Measurements from ENCODE around the gene UBXN2A. TPM values are rescaled to one million over a fixed set of nuclear protein-coding genes. Genes with fewer than 3 reads are reported as not detected.

The UBXN2A gene
- total RNA-seq, 4 donors from 2014 or later: 13.9 to 17.9 (median 15.0) TPM

DNA sequence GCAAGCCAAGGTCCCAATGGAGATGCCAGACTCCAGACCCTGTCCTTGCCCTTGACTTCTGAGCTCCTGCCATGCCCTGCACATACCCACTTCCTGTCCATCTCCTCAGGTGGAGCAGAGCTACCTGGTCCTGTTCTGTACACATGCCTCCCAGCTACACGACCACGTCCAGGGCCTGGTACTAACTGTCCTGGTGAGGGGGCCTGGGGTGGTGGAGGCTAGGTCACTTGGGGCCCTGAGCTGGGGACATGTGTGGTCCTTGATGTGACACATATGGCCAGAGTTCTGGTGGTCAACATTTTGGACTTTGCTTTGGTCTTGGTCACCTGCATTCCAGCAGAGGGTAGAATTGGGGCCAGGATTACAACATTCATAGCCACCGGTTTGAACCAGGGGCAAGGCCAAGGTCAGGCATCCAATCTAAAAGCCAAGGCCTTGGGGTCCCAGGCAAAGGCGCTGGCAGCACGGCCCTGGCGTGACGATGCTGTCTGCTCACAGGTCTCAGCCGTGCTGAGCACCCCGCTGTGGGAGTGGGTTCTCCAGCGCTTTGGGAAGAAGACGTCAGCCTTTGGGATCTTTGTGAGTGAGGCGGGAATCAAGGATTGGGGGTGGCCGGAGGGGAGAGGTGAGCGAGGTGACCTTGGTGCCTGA, 82.2 kb downstream of the UBXN2A start:
- TF ChIP-seq, protein P1, sequence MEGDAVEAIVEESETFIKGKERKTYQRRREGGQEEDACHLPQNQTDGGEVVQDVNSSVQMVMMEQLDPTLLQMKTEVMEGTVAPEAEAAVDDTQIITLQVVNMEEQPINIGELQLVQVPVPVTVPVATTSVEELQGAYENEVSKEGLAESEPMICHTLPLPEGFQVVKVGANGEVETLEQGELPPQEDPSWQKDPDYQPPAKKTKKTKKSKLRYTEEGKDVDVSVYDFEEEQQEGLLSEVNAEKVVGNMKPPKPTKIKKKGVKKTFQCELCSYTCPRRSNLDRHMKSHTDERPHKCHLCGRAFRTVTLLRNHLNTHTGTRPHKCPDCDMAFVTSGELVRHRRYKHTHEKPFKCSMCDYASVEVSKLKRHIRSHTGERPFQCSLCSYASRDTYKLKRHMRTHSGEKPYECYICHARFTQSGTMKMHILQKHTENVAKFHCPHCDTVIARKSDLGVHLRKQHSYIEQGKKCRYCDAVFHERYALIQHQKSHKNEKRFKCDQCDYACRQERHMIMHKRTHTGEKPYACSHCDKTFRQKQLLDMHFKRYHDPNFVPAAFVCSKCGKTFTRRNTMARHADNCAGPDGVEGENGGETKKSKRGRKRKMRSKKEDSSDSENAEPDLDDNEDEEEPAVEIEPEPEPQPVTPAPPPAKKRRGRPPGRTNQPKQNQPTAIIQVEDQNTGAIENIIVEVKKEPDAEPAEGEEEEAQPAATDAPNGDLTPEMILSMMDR (IDR thresholded peaks at IDR 0.05; ENCODE audit: low read depth): no peak

DNA sequence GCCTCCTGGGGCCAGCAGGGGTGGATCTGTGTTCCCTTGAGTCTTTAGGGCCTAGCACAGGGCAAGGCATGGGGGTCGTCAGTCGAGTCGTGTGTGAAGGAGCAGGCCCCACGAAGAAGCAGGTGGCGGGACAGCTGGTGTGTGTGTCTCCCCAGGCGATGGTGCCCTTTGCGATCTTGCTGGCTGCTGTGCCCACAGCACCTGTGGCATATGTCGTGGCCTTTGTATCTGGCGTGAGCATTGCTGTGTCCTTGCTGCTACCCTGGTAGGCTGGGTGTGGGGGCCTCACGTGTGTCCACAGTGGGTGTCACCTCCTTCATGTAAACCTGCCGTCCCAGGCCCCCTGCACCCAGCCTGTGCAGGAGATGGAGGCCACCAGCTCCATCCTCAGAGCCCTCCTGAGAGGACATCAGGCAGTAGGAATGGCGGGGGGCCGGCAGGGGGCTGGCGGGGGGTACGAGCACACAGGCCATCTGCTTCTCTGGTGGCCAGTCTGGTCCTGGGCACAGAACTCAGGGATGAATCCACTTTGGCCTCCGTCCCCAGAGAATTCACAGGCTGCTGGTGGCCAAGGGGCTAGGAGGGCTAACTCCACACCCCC, 82.8 kb downstream of the UBXN2A start:
- TF ChIP-seq, protein P1 (IDR thresholded peaks at IDR 0.05; ENCODE audit: low read depth): no peak

DNA sequence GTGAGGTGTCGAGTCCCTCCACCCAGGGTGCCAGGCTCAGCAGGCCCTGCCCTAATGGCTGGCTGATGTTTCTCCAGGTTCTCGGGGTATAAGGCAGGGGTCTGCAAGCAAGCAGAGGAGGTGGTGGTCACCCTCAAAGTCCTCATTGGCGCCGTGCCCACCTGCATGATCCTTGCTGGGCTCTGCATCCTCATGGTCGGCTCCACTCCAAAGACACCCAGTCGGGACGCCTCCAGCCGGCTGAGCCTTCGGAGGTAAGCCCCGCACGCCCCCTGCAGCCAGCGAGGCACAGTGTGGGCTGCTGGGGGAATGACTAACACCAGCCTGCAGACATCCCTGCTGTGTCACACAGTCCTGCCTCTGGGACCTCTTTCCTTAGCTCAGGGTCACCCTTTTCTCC, 83.8 kb downstream of the UBXN2A start:
- TF ChIP-seq, protein P1 (IDR thresholded peaks at IDR 0.05; ENCODE audit: low read depth): no peak

DNA sequence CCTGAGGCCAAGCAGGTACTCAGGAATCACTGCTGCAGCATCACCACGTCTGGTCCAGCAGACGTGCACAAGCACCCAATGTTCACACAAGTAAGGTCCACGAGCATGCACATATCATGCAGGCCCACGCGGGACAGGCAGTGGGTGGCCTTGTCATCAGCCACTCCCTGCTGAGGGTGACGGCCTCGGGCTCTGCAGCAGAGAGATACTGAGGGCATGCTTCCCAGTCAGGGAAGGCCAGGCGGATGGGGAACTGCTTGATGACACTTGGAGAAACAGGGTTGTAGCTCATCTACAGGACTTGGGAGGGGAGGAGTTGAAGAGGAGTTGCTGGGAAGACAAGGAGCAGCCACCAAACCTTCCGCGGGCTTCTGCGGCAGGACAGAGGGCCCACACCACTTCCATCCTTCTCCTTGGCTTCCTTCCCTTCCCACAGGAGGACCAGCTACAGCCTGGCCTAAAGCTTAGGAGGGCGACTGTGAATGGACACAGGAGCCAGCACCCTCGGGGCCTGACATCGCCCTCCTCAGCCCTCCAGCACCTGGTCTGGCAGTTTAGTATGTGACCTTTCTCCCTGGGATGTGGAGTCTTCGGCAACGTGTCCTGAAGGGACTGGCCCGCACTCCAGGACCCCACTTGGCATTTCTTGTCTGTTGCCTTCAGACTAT, 84.9 kb downstream of the UBXN2A start:
- TF ChIP-seq, protein P1 (IDR thresholded peaks at IDR 0.05; ENCODE audit: low read depth): no peak

DNA sequence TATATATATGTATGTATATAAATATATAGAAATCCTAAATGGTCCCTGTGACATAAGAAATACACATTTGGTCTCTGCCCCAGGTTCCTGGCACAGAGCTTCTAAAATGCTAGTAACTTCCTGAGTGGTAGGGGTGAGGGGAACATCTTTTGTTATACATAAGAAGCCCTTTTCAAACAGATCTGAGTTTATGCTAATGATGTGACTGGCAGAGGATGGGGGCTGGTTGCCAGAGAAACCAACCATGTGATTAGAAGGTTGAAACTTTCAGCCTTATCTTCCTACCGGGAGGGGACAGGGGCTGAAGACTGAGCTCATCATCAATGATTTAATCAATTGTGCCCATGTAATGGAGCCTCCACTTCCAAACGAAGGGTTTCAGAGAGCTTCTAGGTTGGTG, 86.0 kb downstream of the UBXN2A start:
- TF ChIP-seq, protein P1 (IDR thresholded peaks at IDR 0.05; ENCODE audit: low read depth): no peak

DNA sequence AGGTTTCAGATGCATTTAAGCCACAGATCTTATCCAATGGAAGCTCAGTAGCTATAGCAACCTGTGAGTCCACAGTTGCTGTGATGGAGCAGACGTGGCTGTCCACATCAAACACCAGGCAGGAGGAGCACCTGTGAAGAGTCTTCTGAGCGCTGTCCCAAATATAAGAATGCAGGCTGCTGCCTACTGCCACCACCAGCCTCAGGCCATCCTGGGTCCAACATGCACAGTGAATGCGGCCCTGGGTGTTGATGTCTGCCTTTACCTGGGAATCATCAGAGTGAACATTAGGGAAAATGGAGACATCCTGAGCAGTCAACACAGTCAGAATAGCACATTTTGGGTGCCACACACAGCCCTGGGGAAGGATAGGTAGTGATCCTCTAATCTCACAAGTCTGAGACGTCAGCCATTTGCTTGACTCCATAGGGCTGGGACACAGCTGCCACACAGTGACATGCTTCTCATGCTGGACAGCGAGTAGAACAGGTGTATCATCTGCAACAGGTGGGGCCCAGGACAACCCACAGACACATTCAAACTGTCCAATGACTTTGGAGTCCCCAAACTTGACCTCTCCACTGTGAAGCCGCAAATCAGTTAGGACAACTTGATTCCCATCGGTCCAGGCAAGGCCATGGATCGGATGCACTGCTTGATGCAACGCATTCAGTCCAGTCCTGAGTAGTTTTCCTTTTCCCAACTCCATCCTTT, 98.7 kb downstream of the UBXN2A start:
- TF ChIP-seq, protein P1 (IDR thresholded peaks at IDR 0.05; ENCODE audit: low read depth): no peak

DNA sequence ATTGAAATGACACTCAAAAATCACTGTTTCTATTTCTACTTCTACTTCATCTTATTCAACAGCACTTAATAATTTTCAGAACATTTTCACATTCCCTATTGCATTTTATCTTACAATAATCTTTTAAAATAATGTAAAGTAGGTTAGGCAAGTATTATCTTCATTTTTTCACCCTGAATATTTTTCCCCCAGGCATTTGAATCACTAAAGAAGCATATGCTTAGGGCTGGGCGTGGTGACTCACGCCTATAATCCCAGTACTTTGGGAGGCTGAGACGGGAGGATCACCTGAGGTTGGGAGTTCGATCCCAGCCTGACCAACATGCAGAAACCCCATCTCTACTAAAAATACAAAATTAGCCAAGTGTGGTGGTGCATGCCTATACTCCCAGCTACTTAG, 100.2 kb downstream of the UBXN2A start:
- TF ChIP-seq, protein P1 (IDR thresholded peaks at IDR 0.05; ENCODE audit: low read depth): no peak
